Lower lobe of right lung (tissue), 2 donors: Measurements from ENCODE around the gene UBL5. TPM values are rescaled to one million over a fixed set of nuclear protein-coding genes. Genes with fewer than 3 reads are reported as not detected.
A peak's percentile ranks its signal among the peaks of the same experiment; 100 is the strongest.

Source experiments
- ATAC-seq, 2 donors: fragments of 200-7000 bp; cut with Tn5 transposase; one replicate each; pipeline ENCODE4 v1.9.1; 2020 to 2022; ENCODE audit warnings: mild to moderate bottlenecking in 2 of 2, moderate library complexity in 2 of 2
- DNase-seq: peaks from one replicate; pipeline ENCODE4 v3.0.0-alpha.2; 2020
- H3K27ac ChIP-seq: fragments of 200-600 bp; one replicate; pipeline ENCODE4 v1.8.0; 2022
- H3K27me3 ChIP-seq: fragments of 200-600 bp; one replicate; pipeline ENCODE4 v1.8.0; 2022; ENCODE audit warnings: low read depth
- H3K36me3 ChIP-seq: fragments of 200-600 bp; one replicate; pipeline ENCODE4 v1.8.0; 2022; ENCODE audit warnings: mild to moderate bottlenecking
- H3K4me1 ChIP-seq: fragments of 200-600 bp; one replicate; pipeline ENCODE4 v1.8.0; 2022
- H3K4me3 ChIP-seq: fragments of 200-600 bp; one replicate; pipeline ENCODE4 v1.8.0; 2022; ENCODE audit warnings: mild to moderate bottlenecking
- H3K9me3 ChIP-seq: fragments of 200-600 bp; one replicate; pipeline ENCODE4 v1.8.0; 2022
- intact Hi-C: fragments of 100-400 bp; cut with DNase I; formaldehyde crosslinking; loops from one replicate; pipeline ENCODE4 v1.11.0; 2022
- total RNA-seq: library from RNA; stranded (reverse); fragmentation: NEBNext Ultra II Directional; extraction: Animal tissue kit (Norgen Biotek cat#: 25700); gene quantifications from one replicate; pipeline ENCODE4 v1.2.1, GENCODE V29; 2021
- TF ChIP-seq, protein P1 (sequence below): fragments of 200-600 bp; IDR thresholded peaks from one replicate; pipeline ENCODE4 v1.8.0; 2022; ENCODE audit warnings: antibody characterized with exemption, mild to moderate bottlenecking
- donor health status: DM: no; HTN: yes; CAD: no; lungs with severe emphysema.

The UBL5 gene
- total RNA-seq, 1 donor from 2014 or later, result 241 TPM

DNA sequence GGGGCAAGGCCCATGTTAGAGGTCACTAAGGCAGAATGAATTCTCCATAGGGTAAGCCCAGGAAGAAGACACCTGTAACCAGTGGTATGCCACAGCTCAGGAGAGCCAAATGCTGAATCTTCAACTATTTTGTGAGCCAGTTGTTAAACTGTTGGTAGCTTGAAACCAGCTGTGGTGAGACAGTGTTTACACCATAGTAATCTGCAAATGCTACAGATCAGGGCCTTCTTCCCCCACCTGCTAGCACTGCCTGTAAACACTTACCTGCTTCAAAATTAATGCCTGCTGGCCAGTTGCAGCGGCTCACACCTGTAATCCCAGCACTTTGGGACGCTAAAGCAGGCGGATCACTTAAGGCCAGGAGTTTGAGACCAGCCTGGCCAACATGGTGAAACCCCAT, 20.9 kb upstream of the UBL5 start:
- TF ChIP-seq, protein P1, sequence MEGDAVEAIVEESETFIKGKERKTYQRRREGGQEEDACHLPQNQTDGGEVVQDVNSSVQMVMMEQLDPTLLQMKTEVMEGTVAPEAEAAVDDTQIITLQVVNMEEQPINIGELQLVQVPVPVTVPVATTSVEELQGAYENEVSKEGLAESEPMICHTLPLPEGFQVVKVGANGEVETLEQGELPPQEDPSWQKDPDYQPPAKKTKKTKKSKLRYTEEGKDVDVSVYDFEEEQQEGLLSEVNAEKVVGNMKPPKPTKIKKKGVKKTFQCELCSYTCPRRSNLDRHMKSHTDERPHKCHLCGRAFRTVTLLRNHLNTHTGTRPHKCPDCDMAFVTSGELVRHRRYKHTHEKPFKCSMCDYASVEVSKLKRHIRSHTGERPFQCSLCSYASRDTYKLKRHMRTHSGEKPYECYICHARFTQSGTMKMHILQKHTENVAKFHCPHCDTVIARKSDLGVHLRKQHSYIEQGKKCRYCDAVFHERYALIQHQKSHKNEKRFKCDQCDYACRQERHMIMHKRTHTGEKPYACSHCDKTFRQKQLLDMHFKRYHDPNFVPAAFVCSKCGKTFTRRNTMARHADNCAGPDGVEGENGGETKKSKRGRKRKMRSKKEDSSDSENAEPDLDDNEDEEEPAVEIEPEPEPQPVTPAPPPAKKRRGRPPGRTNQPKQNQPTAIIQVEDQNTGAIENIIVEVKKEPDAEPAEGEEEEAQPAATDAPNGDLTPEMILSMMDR, result no peak
- peaks cover 60% of the 10 kb centered on the region for H3K36me3 ChIP-seq
- intact Hi-C loops, result no loop called here
- no peak for ATAC-seq
- DNase-seq, result no peak
- no peaks in the 10 kb centered on the region for H3K27me3 ChIP-seq
- no peaks in the 10 kb centered on the region for H3K4me1 ChIP-seq
- no peak overlapping the region for H3K27ac ChIP-seq
- H3K9me3 ChIP-seq, result no peaks in the 10 kb centered on the region
- H3K4me3 ChIP-seq, result no peak overlapping the region

DNA sequence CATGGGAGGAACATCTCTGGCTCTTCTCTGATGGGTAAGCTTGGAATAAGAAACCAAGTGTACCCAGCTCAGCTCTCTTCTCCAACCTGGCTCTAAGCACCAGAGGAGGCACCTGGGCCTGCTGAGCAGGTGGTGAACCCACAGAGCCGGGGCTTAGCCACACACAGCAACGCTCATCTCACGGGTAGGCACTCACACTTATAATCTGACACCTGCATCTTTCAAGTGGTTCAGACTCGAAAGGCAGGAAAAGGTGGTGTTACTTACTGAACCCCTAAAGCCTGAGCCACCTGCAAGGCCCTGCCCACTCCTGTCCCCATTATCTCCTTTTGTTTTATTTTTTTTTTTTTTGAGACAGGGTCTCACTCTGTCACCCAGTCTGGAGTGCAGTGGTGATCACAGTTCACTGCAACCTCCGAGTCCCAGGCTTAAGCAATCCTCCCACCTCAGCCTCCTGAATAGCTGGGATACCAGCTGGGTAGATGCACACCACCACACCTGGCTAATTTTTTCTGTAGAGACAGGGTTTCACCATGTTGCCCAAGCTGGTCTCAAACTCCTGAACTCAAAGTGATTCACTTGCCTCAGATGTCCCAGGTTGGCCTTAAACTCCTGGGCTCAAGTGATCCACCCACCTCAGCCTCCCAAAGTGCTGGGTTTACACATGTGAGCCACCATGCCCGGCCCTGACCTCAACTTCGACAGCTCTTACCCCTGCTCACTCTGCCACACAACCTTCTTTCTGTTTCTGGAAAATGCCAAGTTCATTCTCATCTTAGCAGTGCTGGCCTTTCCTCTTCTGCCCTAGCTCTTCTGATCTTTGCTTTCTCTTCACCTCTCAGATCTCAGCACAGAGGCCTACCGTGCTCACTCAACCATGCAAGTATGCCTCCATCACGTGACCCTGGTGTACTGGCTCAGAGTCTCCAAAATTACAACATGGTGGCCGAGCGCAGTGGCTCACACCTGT, 18.6 kb upstream of the UBL5 start:
- no peak overlapping the region for H3K27ac ChIP-seq
- no peaks in the 10 kb centered on the region for H3K9me3 ChIP-seq
- intact Hi-C loops, result no loop called here
- DNase-seq, result no peak
- H3K36me3 ChIP-seq, result peaks cover 72% of the 10 kb centered on the region
- no peaks in the 10 kb centered on the region for H3K27me3 ChIP-seq
- TF ChIP-seq, protein P1, result no peak
- no peak for ATAC-seq
- H3K4me3 ChIP-seq, result no peak overlapping the region
- no peaks in the 10 kb centered on the region for H3K4me1 ChIP-seq

DNA sequence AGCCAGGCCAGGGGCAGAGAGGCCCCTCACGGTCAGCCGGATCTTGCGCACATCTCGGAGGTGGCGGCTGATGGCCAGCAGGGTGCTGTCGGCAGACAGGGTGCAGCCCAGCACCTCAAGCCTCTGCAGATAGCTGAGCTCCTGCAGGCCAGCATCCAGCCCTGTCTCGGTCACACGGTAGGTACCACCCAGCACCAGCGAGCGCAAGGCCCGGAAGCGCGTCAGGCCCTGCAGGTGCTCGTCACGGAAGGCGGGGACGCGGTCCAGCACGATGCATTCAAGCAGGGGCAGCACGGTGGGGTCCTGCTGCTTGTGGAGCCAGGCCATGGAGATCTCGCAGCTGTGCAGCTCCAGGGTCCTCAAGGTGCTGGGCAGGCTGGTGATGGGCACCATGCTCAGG, 16.6 kb upstream of the UBL5 start:
- H3K4me1 ChIP-seq, result no peaks in the 10 kb centered on the region
- DNase-seq, result no peak
- H3K27me3 ChIP-seq, result no peaks in the 10 kb centered on the region
- H3K4me3 ChIP-seq, result no peak overlapping the region
- H3K27ac ChIP-seq, result no peak overlapping the region
- ATAC-seq, result peak in 1 of 2 donors; percentile 23
- intact Hi-C loops, result no loop called here
- TF ChIP-seq, protein P1, result no peak
- H3K9me3 ChIP-seq, result no peaks in the 10 kb centered on the region
- peaks cover 67% of the 10 kb centered on the region for H3K36me3 ChIP-seq

DNA sequence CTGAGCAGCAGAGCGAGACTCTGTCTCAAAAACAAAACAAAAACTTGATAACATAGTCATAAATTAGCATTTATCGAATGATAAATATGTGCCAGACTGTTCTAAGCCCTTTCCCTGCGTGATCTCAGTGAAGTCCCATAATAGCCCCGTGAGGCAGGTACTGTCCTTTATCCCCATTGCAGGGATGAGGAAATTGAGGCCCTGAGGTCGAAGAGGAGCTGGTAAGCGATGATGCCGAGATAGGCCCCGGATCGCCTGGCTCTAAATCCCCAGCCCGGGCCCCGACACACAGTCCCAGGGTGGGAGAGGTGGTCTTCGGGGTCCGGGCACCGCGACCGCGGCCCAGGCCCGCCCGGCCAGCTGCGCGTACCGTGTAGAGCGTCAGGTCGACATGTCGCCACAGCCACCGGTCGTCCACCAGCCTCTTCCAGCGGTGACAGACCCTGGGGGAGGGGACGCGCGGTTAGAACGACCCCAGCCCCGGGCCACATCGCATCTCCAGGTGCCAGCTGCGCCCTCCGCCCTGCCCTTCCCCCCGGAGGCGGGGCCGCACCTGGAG, 9.5 kb upstream of the UBL5 start:
- TF ChIP-seq, protein P1, result no peak
- Histone ChIP-seq H3K9me3 (no peaks in the 10 kb centered on the region), H3K27ac (peak overlapping the region; percentile 97), H3K36me3 (peaks cover 20% of the 10 kb centered on the region), H3K27me3 (no peaks in the 10 kb centered on the region), H3K4me1 (peaks cover 18% of the 10 kb centered on the region), H3K4me3 (peak overlapping the region; percentile 89)
- peak in 1 of 2 donors; percentile 0 for ATAC-seq
- intact Hi-C loops, result no loop called here
- DNase-seq, result no peak

DNA sequence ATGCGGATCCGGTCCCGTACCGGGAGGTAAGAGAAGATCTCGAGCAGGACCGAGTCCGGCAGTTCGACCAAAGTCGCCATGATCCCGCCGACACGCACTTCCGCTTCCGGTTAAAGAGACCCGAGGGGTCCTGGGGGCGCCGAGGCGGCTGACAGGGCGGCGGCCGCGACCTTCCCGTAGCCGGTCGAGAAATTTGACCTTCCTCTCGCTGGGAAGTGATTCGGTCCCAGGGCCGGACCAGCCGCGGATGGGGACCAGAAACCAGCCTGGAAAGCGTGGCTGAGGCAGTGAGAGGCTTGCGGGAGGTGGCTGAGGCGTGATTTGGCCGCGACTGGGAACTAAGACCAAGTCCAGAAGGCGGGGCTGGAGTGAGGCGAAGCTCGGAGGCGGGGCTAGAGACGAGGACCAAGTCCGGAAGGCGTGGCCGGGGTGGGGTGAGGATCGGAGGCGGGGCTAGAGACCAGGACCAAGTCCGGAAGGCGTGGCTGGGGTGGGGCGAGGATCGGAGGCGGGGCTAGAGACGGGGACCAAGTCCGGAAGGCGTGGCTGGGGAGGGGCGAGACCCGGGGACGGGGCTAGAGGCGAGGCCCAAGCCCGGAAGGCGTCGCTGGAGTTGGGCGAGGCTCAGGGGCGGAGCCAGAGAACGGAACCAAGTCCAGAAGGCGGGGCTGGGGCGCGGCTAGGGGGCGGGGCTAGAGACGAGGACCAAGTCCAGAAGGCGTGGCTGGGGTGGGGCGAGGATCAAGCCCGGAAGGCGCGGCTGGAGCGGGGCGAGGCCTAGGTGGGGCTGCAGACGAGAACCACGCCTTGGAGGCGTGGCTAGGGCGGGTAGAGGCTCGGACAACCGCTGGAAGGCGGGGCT, 8.8 kb upstream of the UBL5 start, which contains the start of gene FBXL12:
TSS of gene FBXL12 (minus strand) at position 346 of the 862 bp plus-strand sequence. CDS start at position 80, 266 bp downstream.
- peak; percentile 100 for DNase-seq
- TF ChIP-seq, protein P1, result no peak
- intact Hi-C loops, result no loop called here

More for the DNA sequence above, 8.8 kb upstream of the UBL5 start, which contains the start of gene FBXL12:
- ATAC-seq, result peak; percentile 96 to 98
- Histone ChIP-seq H3K36me3 (peaks cover 12% of the 10 kb centered on the region), H3K27ac (peak within 1 kb of the TSS; percentile 97), H3K4me1 (peaks cover 18% of the 10 kb centered on the region), H3K27me3 (no peaks in the 10 kb centered on the region), H3K4me3 (peak within 1 kb of the TSS; percentile 89), H3K9me3 (no peaks in the 10 kb centered on the region)
